Neural crest cell (in vitro differentiated cells): ENCODE data around the gene PMS1. TPM values are rescaled to one million over a fixed set of nuclear protein-coding genes. Genes with fewer than 3 reads are reported as not detected.

Source experiments
- DNase-seq: peaks from one replicate; pipeline ENCODE4 v3.0.0; 2021; ENCODE audit warnings: low read depth, mixed read lengths, low spot score
- H3K27ac Mint-ChIP-seq: one replicate; pipeline ENCODE4 v1.8.0; 2021; ENCODE audit warnings: mild to moderate bottlenecking, mixed read lengths; ENCODE audit not compliant: unreplicated experiment
- H3K27me3 Mint-ChIP-seq: 2 replicates; pipeline ENCODE4 v1.8.0; 2021; ENCODE audit warnings: low read depth, mild to moderate bottlenecking, mixed read lengths
- H3K36me3 Mint-ChIP-seq: 2 replicates; pipeline ENCODE4 v1.8.0; 2021; ENCODE audit warnings: low read depth, mild to moderate bottlenecking, mixed read lengths
- H3K4me1 Mint-ChIP-seq: 2 replicates; pipeline ENCODE4 v1.8.0; 2021; ENCODE audit warnings: mixed read lengths
- H3K4me3 Mint-ChIP-seq: one replicate; pipeline ENCODE4 v1.8.0; 2021; ENCODE audit warnings: mild to moderate bottlenecking, mixed read lengths
- H3K9me3 Mint-ChIP-seq: 2 replicates; pipeline ENCODE4 v1.8.0; 2021; ENCODE audit warnings: mixed read lengths
- total RNA-seq: library from RNA; stranded (reverse); gene quantifications from 2 replicates; pipeline ENCODE4 v1.2.1, GENCODE V29; 2021
- TF ChIP-seq, protein P1 (sequence below): fragments of 200-600 bp; sonication (generic); conservative IDR thresholded peaks from 2 replicates; pipeline ENCODE4 v1.5.0; 2021; ENCODE audit warnings: antibody characterized with exemption, mild to moderate bottlenecking

The PMS1 gene
- total RNA-seq, 1 donor from 2014 or later = 58.4 TPM

DNA sequence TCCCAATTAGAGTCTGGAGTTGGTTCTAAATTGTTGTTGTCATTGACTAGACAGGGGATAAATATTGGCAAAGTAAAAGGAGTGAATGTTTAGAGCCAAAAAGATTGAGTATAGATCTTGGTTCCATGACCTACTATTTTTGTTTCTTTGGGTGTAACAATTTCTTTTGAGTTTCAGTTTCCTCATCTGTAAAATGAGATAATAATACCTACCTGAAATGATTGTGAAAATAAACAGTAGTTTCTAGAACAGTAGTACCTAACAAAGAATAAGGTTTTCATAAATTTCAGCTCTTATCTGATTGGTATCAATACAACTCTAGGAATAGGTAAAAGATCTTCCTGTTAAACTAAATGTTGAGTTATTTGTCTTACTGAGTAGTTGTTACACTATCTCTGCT is 56.8 kb downstream of the PMS1 start:
- H3K4me1 Mint-ChIP-seq = peaks cover 5% of the 10 kb centered on the region
- TF ChIP-seq, protein P1, sequence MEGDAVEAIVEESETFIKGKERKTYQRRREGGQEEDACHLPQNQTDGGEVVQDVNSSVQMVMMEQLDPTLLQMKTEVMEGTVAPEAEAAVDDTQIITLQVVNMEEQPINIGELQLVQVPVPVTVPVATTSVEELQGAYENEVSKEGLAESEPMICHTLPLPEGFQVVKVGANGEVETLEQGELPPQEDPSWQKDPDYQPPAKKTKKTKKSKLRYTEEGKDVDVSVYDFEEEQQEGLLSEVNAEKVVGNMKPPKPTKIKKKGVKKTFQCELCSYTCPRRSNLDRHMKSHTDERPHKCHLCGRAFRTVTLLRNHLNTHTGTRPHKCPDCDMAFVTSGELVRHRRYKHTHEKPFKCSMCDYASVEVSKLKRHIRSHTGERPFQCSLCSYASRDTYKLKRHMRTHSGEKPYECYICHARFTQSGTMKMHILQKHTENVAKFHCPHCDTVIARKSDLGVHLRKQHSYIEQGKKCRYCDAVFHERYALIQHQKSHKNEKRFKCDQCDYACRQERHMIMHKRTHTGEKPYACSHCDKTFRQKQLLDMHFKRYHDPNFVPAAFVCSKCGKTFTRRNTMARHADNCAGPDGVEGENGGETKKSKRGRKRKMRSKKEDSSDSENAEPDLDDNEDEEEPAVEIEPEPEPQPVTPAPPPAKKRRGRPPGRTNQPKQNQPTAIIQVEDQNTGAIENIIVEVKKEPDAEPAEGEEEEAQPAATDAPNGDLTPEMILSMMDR = no peak
- no peaks in the 10 kb centered on the region for H3K9me3 Mint-ChIP-seq
- no peak overlapping the region for H3K27ac Mint-ChIP-seq
- no peak overlapping the region for H3K4me3 Mint-ChIP-seq
- no peaks in the 10 kb centered on the region for H3K27me3 Mint-ChIP-seq
- peaks cover 3% of the 10 kb centered on the region for H3K36me3 Mint-ChIP-seq
- DNase-seq = no peak

DNA sequence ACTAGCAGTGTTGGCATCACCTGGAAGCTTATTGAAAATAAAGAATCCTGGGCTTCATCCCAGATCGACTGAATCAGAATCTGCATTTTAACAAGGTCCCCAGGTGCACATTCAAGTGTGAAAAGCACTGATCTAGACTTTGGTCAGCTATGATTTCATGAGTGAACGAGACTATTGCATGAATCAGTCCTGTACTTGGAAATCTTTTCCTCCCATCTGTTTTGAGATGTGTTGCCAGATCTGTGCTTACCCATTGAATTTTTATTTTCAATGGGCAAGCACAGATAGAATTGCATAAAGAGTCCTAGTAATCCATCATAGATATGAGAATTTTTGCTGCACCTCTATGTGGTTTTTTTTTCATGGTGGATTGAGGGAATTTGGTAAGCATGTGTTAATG is 64.0 kb downstream of the PMS1 start:
- no peak overlapping the region for H3K27ac Mint-ChIP-seq
- H3K27me3 Mint-ChIP-seq = no peaks in the 10 kb centered on the region
- no peaks in the 10 kb centered on the region for H3K9me3 Mint-ChIP-seq
- TF ChIP-seq, protein P1 = no peak
- DNase-seq = no peak
- H3K4me3 Mint-ChIP-seq = no peak overlapping the region
- H3K36me3 Mint-ChIP-seq = peaks cover 8% of the 10 kb centered on the region
- H3K4me1 Mint-ChIP-seq = no peaks in the 10 kb centered on the region

DNA sequence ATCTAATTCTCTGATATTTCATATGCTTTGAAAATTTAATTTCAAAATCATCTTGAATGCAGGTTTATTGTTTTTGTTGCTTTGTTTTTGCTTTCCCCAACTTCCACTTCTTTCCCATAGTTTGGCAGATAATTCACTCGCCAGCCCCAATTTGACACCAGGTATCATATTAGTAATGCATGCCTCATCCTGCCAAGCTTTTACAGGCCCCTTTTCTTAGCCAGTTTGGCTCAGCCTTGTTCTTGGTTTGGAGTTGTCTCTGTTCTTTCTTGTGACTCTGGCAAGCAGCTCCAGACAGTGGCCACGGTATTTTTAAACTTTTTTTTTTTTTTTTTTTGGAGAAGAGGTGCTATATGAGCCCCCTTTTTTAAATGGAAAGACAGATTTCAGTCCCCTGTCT is 65.3 kb downstream of the PMS1 start:
- Mint-ChIP-seq H3K36me3 (peaks cover 12% of the 10 kb centered on the region), H3K9me3 (no peaks in the 10 kb centered on the region), H3K4me1 (no peaks in the 10 kb centered on the region), H3K27ac (no peak overlapping the region), H3K27me3 (no peaks in the 10 kb centered on the region), H3K4me3 (no peak overlapping the region)
- TF ChIP-seq, protein P1 = no peak
- DNase-seq = no peak

DNA sequence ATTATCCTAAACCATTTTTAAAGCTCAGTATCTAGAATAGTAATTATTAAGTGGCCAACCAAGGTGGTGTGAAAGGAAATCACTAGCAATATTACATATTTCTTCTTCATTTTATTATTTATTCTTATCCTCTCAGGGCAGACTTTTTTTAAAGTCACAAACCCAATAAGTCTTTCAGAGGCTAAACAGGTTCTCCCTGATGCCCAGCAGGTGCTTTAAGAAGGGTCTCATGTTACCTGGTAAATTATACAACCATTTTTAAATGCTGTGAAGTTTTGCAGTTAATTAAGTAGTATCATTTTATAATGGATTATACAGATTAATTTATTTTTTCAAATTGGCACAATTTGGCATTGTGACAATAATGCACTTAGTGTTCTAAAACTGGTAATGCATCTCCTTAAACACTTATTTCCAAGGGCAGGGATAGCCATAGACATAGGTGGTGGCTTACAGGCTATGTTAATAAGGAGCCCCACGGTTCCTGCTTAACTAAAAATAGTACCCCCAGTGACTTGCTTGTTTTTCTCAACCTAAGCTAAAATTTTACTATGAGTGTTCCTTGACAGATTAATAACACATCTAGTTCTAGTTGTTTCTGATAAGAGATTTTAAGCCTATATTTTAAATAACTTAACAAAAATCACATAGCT is 67.0 kb downstream of the PMS1 start:
- Mint-ChIP-seq H3K27me3 (no peaks in the 10 kb centered on the region), H3K27ac (no peak overlapping the region), H3K4me1 (no peaks in the 10 kb centered on the region), H3K4me3 (no peak overlapping the region), H3K36me3 (peaks cover 12% of the 10 kb centered on the region), H3K9me3 (no peaks in the 10 kb centered on the region)
- no peak for DNase-seq
- TF ChIP-seq, protein P1 = no peak

DNA sequence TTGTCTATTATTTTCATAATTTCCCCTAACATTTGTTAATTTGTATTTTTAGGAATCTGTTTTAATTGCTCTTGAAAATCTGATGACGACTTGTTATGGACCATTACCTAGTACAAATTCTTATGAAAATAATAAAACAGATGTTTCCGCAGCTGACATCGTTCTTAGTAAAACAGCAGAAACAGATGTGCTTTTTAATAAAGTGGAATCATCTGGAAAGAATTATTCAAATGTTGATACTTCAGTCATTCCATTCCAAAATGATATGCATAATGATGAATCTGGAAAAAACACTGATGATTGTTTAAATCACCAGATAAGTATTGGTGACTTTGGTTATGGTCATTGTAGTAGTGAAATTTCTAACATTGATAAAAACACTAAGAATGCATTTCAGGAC is 69.9 kb downstream of the PMS1 start:
- DNase-seq = no peak
- Mint-ChIP-seq H3K36me3 (peaks cover 10% of the 10 kb centered on the region), H3K27ac (no peak overlapping the region), H3K27me3 (no peaks in the 10 kb centered on the region), H3K4me1 (no peaks in the 10 kb centered on the region), H3K4me3 (no peak overlapping the region), H3K9me3 (no peaks in the 10 kb centered on the region)
- TF ChIP-seq, protein P1 = no peak
